Mammary epithelial cell (primary cell): ENCODE results near the gene CEP76.

ENCODE experiments used
- EZH2 ChIP-seq: IDR thresholded peaks from 2 replicates; pipeline ENCODE4 v1.6.1; 2012; ENCODE audit warnings: low read length, inconsistent platforms, borderline replicate concordance
- TF ChIP-seq, protein P1 (sequence below), 2 donors: IDR thresholded peaks in 1 of 2; conservative IDR thresholded peaks in 1 of 2; 2 replicates each; pipeline ENCODE4 v1.5.1; 2011 to 2012; ENCODE audit warnings: inconsistent platforms in 2 of 2, low read length in 2 of 2, mild to moderate bottlenecking in 2 of 2, control low read depth in 1 of 2, low read depth in 1 of 2; ENCODE audit not compliant: insufficient read depth in 1 of 2; ENCODE audit errors: extremely low read depth in 1 of 2

DNA sequence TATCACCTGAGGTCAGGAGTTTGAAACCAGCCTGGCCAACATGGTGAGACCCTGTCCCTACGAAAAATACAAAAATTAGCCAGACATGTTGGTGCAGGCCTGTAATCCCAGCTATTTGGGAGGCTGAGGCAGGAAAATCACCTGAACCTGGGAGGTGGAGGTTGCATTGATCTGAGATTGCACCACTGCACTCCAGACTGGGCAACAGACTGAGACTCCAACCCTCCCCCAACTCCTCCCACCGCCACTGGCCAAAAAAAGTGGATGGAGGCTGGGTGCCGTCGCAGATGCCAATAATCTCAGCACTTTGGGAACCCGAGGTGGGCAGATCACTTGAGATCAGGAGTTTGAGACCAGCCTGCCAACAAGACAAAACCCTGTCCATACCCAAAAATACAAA, 34.5 kb downstream of the CEP76 start:
- TF ChIP-seq, protein P1, sequence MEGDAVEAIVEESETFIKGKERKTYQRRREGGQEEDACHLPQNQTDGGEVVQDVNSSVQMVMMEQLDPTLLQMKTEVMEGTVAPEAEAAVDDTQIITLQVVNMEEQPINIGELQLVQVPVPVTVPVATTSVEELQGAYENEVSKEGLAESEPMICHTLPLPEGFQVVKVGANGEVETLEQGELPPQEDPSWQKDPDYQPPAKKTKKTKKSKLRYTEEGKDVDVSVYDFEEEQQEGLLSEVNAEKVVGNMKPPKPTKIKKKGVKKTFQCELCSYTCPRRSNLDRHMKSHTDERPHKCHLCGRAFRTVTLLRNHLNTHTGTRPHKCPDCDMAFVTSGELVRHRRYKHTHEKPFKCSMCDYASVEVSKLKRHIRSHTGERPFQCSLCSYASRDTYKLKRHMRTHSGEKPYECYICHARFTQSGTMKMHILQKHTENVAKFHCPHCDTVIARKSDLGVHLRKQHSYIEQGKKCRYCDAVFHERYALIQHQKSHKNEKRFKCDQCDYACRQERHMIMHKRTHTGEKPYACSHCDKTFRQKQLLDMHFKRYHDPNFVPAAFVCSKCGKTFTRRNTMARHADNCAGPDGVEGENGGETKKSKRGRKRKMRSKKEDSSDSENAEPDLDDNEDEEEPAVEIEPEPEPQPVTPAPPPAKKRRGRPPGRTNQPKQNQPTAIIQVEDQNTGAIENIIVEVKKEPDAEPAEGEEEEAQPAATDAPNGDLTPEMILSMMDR (conservative IDR thresholded peaks at IDR 0.05 in 1 of 2, IDR thresholded peaks at IDR 0.05 in 1 of 2; ENCODE audit: extremely low read depth in 1 of 2, insufficient read depth in 1 of 2, low read depth in 1 of 2, low read length in 2 of 2): no peak
- TF ChIP-seq EZH2: no peak
